H9 (cell line): ENCODE results near the gene SEC16B. TPM values are rescaled to one million over a fixed set of nuclear protein-coding genes. Genes with fewer than 3 reads are reported as not detected.

ENCODE experiments used
- DNase-seq: peaks from one replicate; pipeline ENCODE4 v3.0.0-alpha.2; 2017
- H2AFZ ChIP-seq: one replicate; pipeline ENCODE4 v1.6.1; 2013; ENCODE audit warnings: mild to moderate bottlenecking, low read length, control low read depth, moderate library complexity
- H2AK5ac ChIP-seq: 2 replicates; pipeline ENCODE4 v1.6.1; 2013; ENCODE audit warnings: low read length, control low read depth, mixed read lengths; ENCODE audit not compliant: insufficient read length
- H2BK120ac ChIP-seq: one replicate; pipeline ENCODE4 v1.6.1; 2013; ENCODE audit warnings: low read depth, mild to moderate bottlenecking, low read length, control low read depth, inconsistent platforms; ENCODE audit not compliant: poor library complexity, severe bottlenecking
- H2BK12ac ChIP-seq: 2 replicates; pipeline ENCODE4 v1.6.1; 2013; ENCODE audit warnings: low read length, control low read depth, mixed read lengths, low read depth; ENCODE audit not compliant: insufficient read length
- H2BK15ac ChIP-seq: 2 replicates; pipeline ENCODE4 v1.6.1; 2013; ENCODE audit warnings: low read depth, low read length, control low read depth
- H2BK20ac ChIP-seq: one replicate; pipeline ENCODE4 v1.6.1; 2013; ENCODE audit warnings: low read depth, mild to moderate bottlenecking, low read length, control low read depth, inconsistent platforms; ENCODE audit not compliant: poor library complexity, severe bottlenecking
- H2BK5ac ChIP-seq: 2 replicates; pipeline ENCODE4 v1.6.1; 2013; ENCODE audit warnings: low read length, control low read depth, mixed read lengths; ENCODE audit not compliant: insufficient read length
- H3K14ac ChIP-seq: 2 replicates; pipeline ENCODE4 v1.6.1; 2013; ENCODE audit warnings: low read length, control low read depth; ENCODE audit not compliant: insufficient read depth
- H3K18ac ChIP-seq: 2 replicates; pipeline ENCODE4 v1.6.1; 2013; ENCODE audit warnings: low read depth, mild to moderate bottlenecking, mixed read lengths, low read length, control low read depth; ENCODE audit not compliant: insufficient read length
- H3K23ac ChIP-seq: 2 replicates; pipeline ENCODE4 v1.6.1; 2013; ENCODE audit warnings: low read length, control low read depth, mixed read lengths, low read depth; ENCODE audit not compliant: insufficient read length
- H3K23me2 ChIP-seq: 2 replicates; pipeline ENCODE4 v1.6.1; 2013; ENCODE audit warnings: low read depth, mild to moderate bottlenecking, mixed read lengths, low read length, control low read depth; ENCODE audit not compliant: insufficient read length, poor library complexity, severe bottlenecking
- H3K27ac ChIP-seq: 2 replicates; pipeline ENCODE4 v1.5.1; 2013; ENCODE audit warnings: low read length, control low read depth, mixed read lengths, low read depth; ENCODE audit not compliant: insufficient read length
- H3K27me3 ChIP-seq: 2 replicates; pipeline ENCODE4 v1.6.1; 2013; ENCODE audit warnings: low read length, control low read depth, inconsistent platforms; ENCODE audit not compliant: insufficient read depth
- H3K4ac ChIP-seq: 2 replicates; pipeline ENCODE4 v1.6.1; 2013; ENCODE audit warnings: low read depth, mild to moderate bottlenecking, control low read depth, inconsistent platforms, low read length, moderate library complexity
- H3K4me1 ChIP-seq: 2 replicates; pipeline ENCODE4 v1.6.1; 2013; ENCODE audit warnings: low read length, control low read depth, inconsistent platforms; ENCODE audit not compliant: insufficient read depth
- H3K4me2 ChIP-seq: 2 replicates; pipeline ENCODE4 v1.6.1; 2013; ENCODE audit warnings: low read length, control low read depth, mixed read lengths; ENCODE audit not compliant: insufficient read length, insufficient read depth
- H3K56ac ChIP-seq: 2 replicates; pipeline ENCODE4 v1.6.1; 2013; ENCODE audit warnings: low read depth, mild to moderate bottlenecking, mixed read lengths, low read length, control low read depth; ENCODE audit not compliant: insufficient read length
- H3K79me1 ChIP-seq: 2 replicates; pipeline ENCODE4 v1.6.1; 2013; ENCODE audit warnings: low read depth, mild to moderate bottlenecking, moderate library complexity, low read length, control low read depth, inconsistent platforms; ENCODE audit not compliant: insufficient read depth, poor library complexity, severe bottlenecking
- H3K79me2 ChIP-seq: 2 replicates; pipeline ENCODE4 v1.6.1; 2013; ENCODE audit warnings: low read length, control low read depth, inconsistent platforms; ENCODE audit not compliant: insufficient read depth
- H3K9ac ChIP-seq: 2 replicates; pipeline ENCODE4 v1.6.1; 2013; ENCODE audit warnings: low read length, control low read depth, mixed read lengths; ENCODE audit not compliant: insufficient read length; ENCODE audit errors: extremely low read depth
- H3K9me3 ChIP-seq: one replicate; pipeline ENCODE4 v1.6.1; 2013; ENCODE audit warnings: low read depth, low read length, inconsistent platforms; ENCODE audit not compliant: control insufficient read depth
- H3T11ph ChIP-seq: one replicate; pipeline ENCODE4 v1.6.1; 2013; ENCODE audit warnings: mild to moderate bottlenecking, low read length, control low read depth, inconsistent platforms
- H4K20me1 ChIP-seq: one replicate; pipeline ENCODE4 v1.6.1; 2013; ENCODE audit not compliant: control insufficient read depth, insufficient read length, insufficient read depth
- H4K5ac ChIP-seq: 2 replicates; pipeline ENCODE4 v1.6.1; 2013; ENCODE audit warnings: low read depth, mild to moderate bottlenecking, mixed read lengths, low read length, control low read depth; ENCODE audit not compliant: insufficient read length
- H4K8ac ChIP-seq: replicated peaks from 2 replicates; pipeline ENCODE4 v1.6.1; 2013; ENCODE audit warnings: low read length, control low read depth, mixed read lengths, low read depth; ENCODE audit not compliant: insufficient read length
- H4K91ac ChIP-seq: 2 replicates; pipeline ENCODE4 v1.6.1; 2013; ENCODE audit warnings: low read depth, mild to moderate bottlenecking, moderate library complexity, mixed read lengths, low read length, control low read depth; ENCODE audit not compliant: insufficient read length
- H3K27ac Mint-ChIP-seq, 3 experiments: 2 replicates in 2 of 3; 3 replicates in 1 of 3; pipeline ENCODE4 v1.8.0; 2020 to 2021; ENCODE audit warnings: mixed read lengths in 3 of 3, mild to moderate bottlenecking in 1 of 3, moderate library complexity in 1 of 3
- H3K27me3 Mint-ChIP-seq: 2 replicates; pipeline ENCODE4 v1.8.0; 2021; ENCODE audit warnings: low read depth, mild to moderate bottlenecking, moderate library complexity, mixed read lengths
- H3K36me3 Mint-ChIP-seq, 3 experiments: 2 replicates in 2 of 3; 3 replicates in 1 of 3; pipeline ENCODE4 v1.8.0; 2020 to 2021; ENCODE audit warnings: low read depth in 3 of 3, mixed read lengths in 3 of 3; ENCODE audit not compliant: insufficient read depth in 1 of 3
- H3K4me1 Mint-ChIP-seq, 2 experiments: 2 replicates each; pipeline ENCODE4 v1.8.0; 2020; ENCODE audit warnings: mixed read lengths in 2 of 2
- H3K4me3 Mint-ChIP-seq, 2 experiments: 2 replicates in 1 of 2; 3 replicates in 1 of 2; pipeline ENCODE4 v1.8.0; 2020 to 2021; ENCODE audit warnings: mild to moderate bottlenecking in 2 of 2, mixed read lengths in 2 of 2, moderate library complexity in 1 of 2
- H3K9me3 Mint-ChIP-seq, 2 experiments: 2 replicates in 1 of 2; 3 replicates in 1 of 2; pipeline ENCODE4 v1.8.0; 2020; ENCODE audit warnings: mild to moderate bottlenecking in 2 of 2, mixed read lengths in 2 of 2, moderate library complexity in 1 of 2
- WGBS: extraction: QIAGEN DNeasy Blood & Tissue Kit; methylation state at CpG from one replicate; pipeline ENCODE4 v1.1.7; 2013; ENCODE audit warnings: missing lambda C conversion rate, low lambda C conversion rate, mixed read lengths; ENCODE audit not compliant: insufficient read length; ENCODE audit errors: extremely low coverage; 5-methylcytosine and 5-hydroxymethylcytosine counted together
- total RNA-seq: library from RNA; stranded (reverse); gene quantifications from 2 replicates; pipeline ENCODE4 v1.2.1, GENCODE V29; 2021
- TF ChIP-seq, protein P1 (sequence below): fragments of 200-600 bp; sonication (generic); conservative IDR thresholded peaks from 3 replicates; pipeline ENCODE4 v1.8.0; 2021; ENCODE audit warnings: antibody characterized with exemption, mild to moderate bottlenecking

The SEC16B gene
- total RNA-seq, 1 experiment from 2014 or later, result 0.83 TPM

DNA sequence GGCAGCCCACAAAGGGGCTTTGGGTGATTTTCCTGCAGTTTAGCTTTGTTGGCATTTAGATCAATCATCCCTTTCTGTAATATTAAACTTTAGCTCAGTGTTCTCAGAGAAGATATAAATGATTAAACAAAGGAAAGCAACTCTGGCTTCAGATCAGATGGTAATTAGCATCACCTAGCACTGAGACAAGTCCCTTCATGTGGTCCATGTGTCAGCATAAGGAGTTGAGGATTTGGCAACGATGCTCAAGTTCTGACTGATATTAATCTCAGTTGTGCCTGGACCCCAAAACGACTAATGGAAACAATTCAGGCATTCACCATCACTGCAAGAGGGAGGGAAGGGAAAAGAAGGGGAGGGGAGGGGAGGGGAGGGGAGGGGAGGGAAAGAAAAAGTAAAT lies 60.4 kb downstream of the SEC16B start:
- Histone ChIP-seq H3K4me2 (no peak overlapping the region), H2BK15ac (no peak overlapping the region), H3K18ac (no peak overlapping the region), H3K4me1 (no peaks in the 10 kb centered on the region), H3K14ac (no peak overlapping the region), H3K23me2 (no peaks in the 10 kb centered on the region), H3K79me2 (no peaks in the 10 kb centered on the region), H3K79me1 (no peaks in the 10 kb centered on the region), H3K56ac (no peak overlapping the region), H3T11ph (no peak overlapping the region), H3K9me3 (no peaks in the 10 kb centered on the region), H2AK5ac (no peak overlapping the region), H2BK120ac (no peak overlapping the region), H4K5ac (no peak overlapping the region), H3K27me3 (no peaks in the 10 kb centered on the region), H3K4ac (no peak overlapping the region), H3K23ac (no peak overlapping the region), H4K20me1 (no peaks in the 10 kb centered on the region), H3K27ac (no peak overlapping the region), H2AFZ (no peak overlapping the region), H2BK12ac (no peak overlapping the region), H2BK20ac (no peak overlapping the region), H4K91ac (no peak overlapping the region), H2BK5ac (no peak overlapping the region), H3K9ac (no peak overlapping the region), H4K8ac (no peak overlapping the region)
- WGBS, result no CpG with 5 or more reads among the region's 2 CpGs
- 0 out of 4 replicates have a peak, but pooled peaks cover 0 to 2% of the 10 kb centered on the region in 2 experiments for H3K4me1 Mint-ChIP-seq
- TF ChIP-seq, protein P1, sequence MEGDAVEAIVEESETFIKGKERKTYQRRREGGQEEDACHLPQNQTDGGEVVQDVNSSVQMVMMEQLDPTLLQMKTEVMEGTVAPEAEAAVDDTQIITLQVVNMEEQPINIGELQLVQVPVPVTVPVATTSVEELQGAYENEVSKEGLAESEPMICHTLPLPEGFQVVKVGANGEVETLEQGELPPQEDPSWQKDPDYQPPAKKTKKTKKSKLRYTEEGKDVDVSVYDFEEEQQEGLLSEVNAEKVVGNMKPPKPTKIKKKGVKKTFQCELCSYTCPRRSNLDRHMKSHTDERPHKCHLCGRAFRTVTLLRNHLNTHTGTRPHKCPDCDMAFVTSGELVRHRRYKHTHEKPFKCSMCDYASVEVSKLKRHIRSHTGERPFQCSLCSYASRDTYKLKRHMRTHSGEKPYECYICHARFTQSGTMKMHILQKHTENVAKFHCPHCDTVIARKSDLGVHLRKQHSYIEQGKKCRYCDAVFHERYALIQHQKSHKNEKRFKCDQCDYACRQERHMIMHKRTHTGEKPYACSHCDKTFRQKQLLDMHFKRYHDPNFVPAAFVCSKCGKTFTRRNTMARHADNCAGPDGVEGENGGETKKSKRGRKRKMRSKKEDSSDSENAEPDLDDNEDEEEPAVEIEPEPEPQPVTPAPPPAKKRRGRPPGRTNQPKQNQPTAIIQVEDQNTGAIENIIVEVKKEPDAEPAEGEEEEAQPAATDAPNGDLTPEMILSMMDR, result no peak
- H3K27me3 Mint-ChIP-seq, result peaks cover 9% of the 10 kb centered on the region
- H3K4me3 Mint-ChIP-seq, result no peak overlapping the region
- no peak overlapping the region for H3K27ac Mint-ChIP-seq
- peaks cover 2 to 4% of the 10 kb centered on the region in 2 experiments; a peak in 3 of 5 replicates for H3K9me3 Mint-ChIP-seq
- DNase-seq, result no peak
- H3K36me3 Mint-ChIP-seq, result no peaks in the 10 kb centered on the region
